HFFc6 (cell line): Measurements from ENCODE around the gene MCFD2. TPM values are rescaled to one million over a fixed set of nuclear protein-coding genes. Genes with fewer than 3 reads are reported as not detected.

Experiments
- DNase-seq: peaks from one replicate; pipeline ENCODE4 v3.0.0-alpha.2; 2018
- H3K27ac Mint-ChIP-seq: 2 replicates; pipeline ENCODE4 v1.8.0; 2020; ENCODE audit warnings: mild to moderate bottlenecking, mixed read lengths
- H3K27me3 Mint-ChIP-seq: 2 replicates; pipeline ENCODE4 v1.8.0; 2021; ENCODE audit warnings: mild to moderate bottlenecking, moderate library complexity, mixed read lengths; ENCODE audit not compliant: insufficient read depth
- H3K36me3 Mint-ChIP-seq: 2 replicates; pipeline ENCODE4 v1.8.0; 2021; ENCODE audit warnings: low read depth, mixed read lengths
- H3K4me1 Mint-ChIP-seq: 2 replicates; pipeline ENCODE4 v1.8.0; 2020; ENCODE audit warnings: low read depth, mixed read lengths
- H3K4me3 Mint-ChIP-seq: 2 replicates; pipeline ENCODE4 v1.8.0; 2020; ENCODE audit warnings: mild to moderate bottlenecking, moderate library complexity, mixed read lengths
- H3K9me3 Mint-ChIP-seq: 2 replicates; pipeline ENCODE4 v1.8.0; 2020; ENCODE audit warnings: mild to moderate bottlenecking, mixed read lengths
- CTCF ChIP-seq: fragments of 200-600 bp; sonication (generic); IDR thresholded peaks from 2 replicates; pipeline ENCODE4 v1.5.0; 2021; ENCODE audit warnings: antibody characterized with exemption, mild to moderate bottlenecking
- total RNA-seq, 6 experiments: library from RNA; stranded (reverse); fragmentation: NEBNext Ultra II Directional; extraction: Animal tissue kit (Norgen Biotek cat#: 25700); gene quantifications; 2 replicates in 1 of 6; 3 replicates in 5 of 6; pipeline ENCODE4 v1.2.3, GENCODE V29; 2021

Gene MCFD2
- total RNA-seq, 6 experiments from 2014 or later, result 379 to 441 (median 410) TPM

GRCh38 chr2:46899053-46899452 lies 16.6 kb downstream of the MCFD2 start:
- H3K36me3 Mint-ChIP-seq, result peaks cover 17% of the 10 kb centered on the region; the same call in 1 of the 2 replicates
- no peak for DNase-seq
- no peak overlapping the region for H3K4me3 Mint-ChIP-seq
- no peaks in the 10 kb centered on the region for H3K9me3 Mint-ChIP-seq
- no peaks in the 10 kb centered on the region; the same call in none of the 2 replicates for H3K27me3 Mint-ChIP-seq
- TF ChIP-seq CTCF, result no peak
- H3K27ac Mint-ChIP-seq, result no peak overlapping the region
- H3K4me1 Mint-ChIP-seq, result peaks cover 25% of the 10 kb centered on the region

GRCh38 chr2:46898024-46898423 lies 17.6 kb downstream of the MCFD2 start:
- Mint-ChIP-seq H3K9me3 (no peaks in the 10 kb centered on the region), H3K27ac (no peak overlapping the region), H3K4me3 (no peak overlapping the region), H3K27me3 (no peaks in the 10 kb centered on the region; the same call in none of the 2 replicates), H3K4me1 (peaks cover 30% of the 10 kb centered on the region), H3K36me3 (peaks cover 14% of the 10 kb centered on the region; the same call in 1 of the 2 replicates)
- no peak for DNase-seq
- TF ChIP-seq CTCF, result no peak

GRCh38 chr2:46893269-46893939 lies 22.2 kb downstream of the MCFD2 start:
- H3K27me3 Mint-ChIP-seq, result no peaks in the 10 kb centered on the region
- peaks cover 6% of the 10 kb centered on the region; the same call in 1 of the 2 replicates for H3K36me3 Mint-ChIP-seq
- no peak for TF ChIP-seq CTCF
- H3K27ac Mint-ChIP-seq, result peak overlapping the region; percentile 10; the same call in 1 of the 2 replicates
- no peak for DNase-seq
- peaks cover 29% of the 10 kb centered on the region for H3K4me1 Mint-ChIP-seq
- H3K9me3 Mint-ChIP-seq, result no peaks in the 10 kb centered on the region
- no peak overlapping the region for H3K4me3 Mint-ChIP-seq

- peaks cover 6% of the 10 kb centered on the region for H3K36me3 Mint-ChIP-seq
- H3K4me1 Mint-ChIP-seq, result peaks cover 34% of the 10 kb centered on the region
- DNase-seq, result no peak
- H3K9me3 Mint-ChIP-seq, result no peaks in the 10 kb centered on the region; the same call in 1 of the 2 replicates
- no peak for TF ChIP-seq CTCF
- no peaks in the 10 kb centered on the region for H3K27me3 Mint-ChIP-seq
- H3K4me3 Mint-ChIP-seq, result no peak overlapping the region
- no peak overlapping the region for H3K27ac Mint-ChIP-seq
These were observed 23.6 kb downstream of the MCFD2 start for GRCh38 chr2:46891956-46892553.

DNA sequence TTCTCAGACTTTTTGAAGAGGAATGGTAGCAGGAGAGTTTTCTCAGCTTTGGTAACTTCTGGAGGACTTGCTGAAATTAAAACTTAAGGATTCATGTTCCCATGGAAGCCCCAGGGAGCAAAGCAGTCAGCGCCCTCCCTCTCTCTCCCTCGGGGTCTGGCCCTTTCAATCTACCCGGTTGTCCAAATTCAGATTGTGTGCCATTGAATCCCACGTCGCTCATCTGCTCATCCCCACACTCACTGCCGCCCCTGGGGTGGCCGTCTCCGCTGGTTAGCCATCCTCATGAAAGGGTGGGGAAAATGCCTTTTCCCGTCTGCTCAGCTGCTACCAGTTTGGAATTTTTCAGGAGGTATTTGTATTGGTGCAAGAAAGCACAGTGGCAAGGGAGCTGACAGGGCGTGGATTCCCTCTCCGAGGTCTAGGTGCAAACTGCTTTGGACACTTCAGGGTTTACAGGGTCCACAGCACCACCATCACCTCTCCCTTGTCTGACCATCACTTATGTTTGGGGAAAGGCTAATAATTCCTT lies 27.1 kb downstream of the MCFD2 start:
- H3K4me1 Mint-ChIP-seq, result peaks cover 62% of the 10 kb centered on the region
- H3K27ac Mint-ChIP-seq, result no peak overlapping the region; the same call in none of the 2 replicates
- no peaks in the 10 kb centered on the region for H3K27me3 Mint-ChIP-seq

More for the DNA sequence above, 27.1 kb downstream of the MCFD2 start:
- Mint-ChIP-seq H3K36me3 (peaks cover 12% of the 10 kb centered on the region), H3K4me3 (peak overlapping the region; percentile 77; the same call in 1 of the 2 replicates), H3K9me3 (peaks cover 14% of the 10 kb centered on the region)
- no peak for TF ChIP-seq CTCF
- DNase-seq, result no peak
